ENCODE data around the gene MAGEF1. TPM values are rescaled to one million over a fixed set of nuclear protein-coding genes. Genes with fewer than 3 reads are reported as not detected.

MAGEF1 gene
- total RNA-seq, 1 donor, result 23.7 TPM

GRCh38 chr3:184669578-184669977 lies 42.3 kb downstream of the MAGEF1 start:
- no peak overlapping the region for H3K4me3 ChIP-seq (ENCODE audit: low read depth, low read length)
- no peak for TF ChIP-seq CTCF (IDR thresholded peaks at IDR 0.05; ENCODE audit: insufficient read depth, low read depth, low read length)
- no peak for DNase-seq (ENCODE audit: low read depth)

GRCh38 chr3:184666442-184666841 lies 45.4 kb downstream of the MAGEF1 start:
- no peak for TF ChIP-seq CTCF (IDR thresholded peaks at IDR 0.05; ENCODE audit: insufficient read depth, low read depth, low read length)
- no peak overlapping the region for H3K4me3 ChIP-seq (ENCODE audit: low read depth, low read length)
- no peak for DNase-seq (ENCODE audit: low read depth)

- no peak for DNase-seq (ENCODE audit: low read depth)
- H3K4me3 ChIP-seq (ENCODE audit: low read depth, low read length), result no peak overlapping the region
- no peak for TF ChIP-seq CTCF (IDR thresholded peaks at IDR 0.05; ENCODE audit: insufficient read depth, low read depth, low read length)
These were observed 46.8 kb downstream of the MAGEF1 start for GRCh38 chr3:184665101-184665500.

- TF ChIP-seq CTCF (IDR thresholded peaks at IDR 0.05; ENCODE audit: insufficient read depth, low read depth, low read length), result no peak
- DNase-seq (ENCODE audit: low read depth), result no peak
- no peak overlapping the region for H3K4me3 ChIP-seq (ENCODE audit: low read depth, low read length)
These were observed 48.1 kb downstream of the MAGEF1 start for GRCh38 chr3:184663756-184664155.

- no peak overlapping the region for H3K4me3 ChIP-seq (ENCODE audit: low read depth, low read length)
- no peak for DNase-seq (ENCODE audit: low read depth)
- TF ChIP-seq CTCF (IDR thresholded peaks at IDR 0.05; ENCODE audit: insufficient read depth, low read depth, low read length), result no peak
These were observed 48.5 kb downstream of the MAGEF1 start for GRCh38 chr3:184663356-184663755.

GRCh38 chr3:184662187-184662586 lies 49.7 kb downstream of the MAGEF1 start:
- DNase-seq (ENCODE audit: low read depth), result no peak
- no peak overlapping the region for H3K4me3 ChIP-seq (ENCODE audit: low read depth, low read length)
- TF ChIP-seq CTCF (IDR thresholded peaks at IDR 0.05; ENCODE audit: insufficient read depth, low read depth, low read length), result no peak

GRCh38 chr3:184660931-184661330 lies 50.9 kb downstream of the MAGEF1 start:
- H3K4me3 ChIP-seq (ENCODE audit: low read depth, low read length), result no peak overlapping the region
- no peak for TF ChIP-seq CTCF (IDR thresholded peaks at IDR 0.05; ENCODE audit: insufficient read depth, low read depth, low read length)
- DNase-seq (ENCODE audit: low read depth), result no peak
